GM18502 (cell line): ENCODE results near the gene TRIM68.

ENCODE experiments used
- ATAC-seq: cut with Tn5 transposase; IDR thresholded peaks from one replicate; pipeline ENCODE4 v1.9.1; 2021; ENCODE audit warnings: mild to moderate bottlenecking; ENCODE audit not compliant: unreplicated experiment, poor library complexity

The TRIM68 gene

DNA sequence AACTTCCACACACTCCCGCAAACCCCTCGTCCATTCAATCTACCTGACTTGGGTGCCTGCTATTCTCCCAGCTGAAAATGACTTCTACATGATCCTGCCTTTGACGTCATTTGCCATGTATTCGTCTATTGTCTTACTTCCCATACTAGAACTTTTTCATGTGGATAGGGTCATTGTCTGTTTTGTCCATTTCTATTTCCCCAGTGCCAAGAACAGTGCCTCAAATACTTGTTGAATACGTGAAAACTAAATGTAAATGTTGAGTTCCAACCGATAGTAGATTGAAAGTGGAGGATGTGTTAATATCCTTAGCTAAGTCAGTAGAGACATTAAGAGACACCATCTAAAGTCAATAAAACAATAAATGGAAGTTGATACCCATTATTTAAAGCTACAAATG, 935 bp downstream of the TRIM68 start:
- ATAC-seq: no peak

DNA sequence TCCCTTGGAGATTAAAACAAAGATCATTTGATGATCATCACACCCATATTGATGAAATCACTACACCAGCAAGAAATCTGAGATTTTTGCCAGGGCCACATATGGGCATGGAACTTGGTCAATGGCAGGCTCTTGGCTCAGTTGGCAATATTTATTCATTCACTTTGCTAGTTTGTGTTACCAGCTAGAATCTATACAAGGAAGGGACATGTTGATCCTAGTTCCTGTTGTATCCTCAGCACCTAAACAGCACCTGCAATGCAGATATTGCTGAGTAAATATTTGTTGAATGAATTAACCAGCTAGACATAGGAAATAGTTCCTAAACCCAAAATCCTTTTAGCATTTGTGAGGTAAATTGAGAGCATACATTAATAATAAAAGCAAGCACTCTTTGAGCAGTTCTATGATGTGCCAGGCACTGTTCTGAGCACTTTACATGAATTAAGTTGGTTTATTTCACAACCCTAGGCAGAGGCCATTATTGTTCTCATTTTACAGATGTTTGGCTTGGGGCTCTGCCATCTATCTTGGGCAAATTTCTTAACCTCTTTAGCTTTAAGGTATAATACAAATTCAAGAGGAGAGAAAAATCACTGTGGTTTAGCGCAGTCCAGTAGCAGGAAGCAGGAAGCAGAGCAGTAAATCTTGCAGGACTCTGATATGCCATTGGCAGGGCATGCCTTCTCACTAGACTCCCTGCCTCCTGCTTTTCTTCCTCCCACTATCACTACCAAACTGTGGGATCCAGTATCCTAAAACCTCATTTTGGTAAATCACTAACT, 1.6 kb downstream of the TRIM68 start:
- no peak for ATAC-seq

DNA sequence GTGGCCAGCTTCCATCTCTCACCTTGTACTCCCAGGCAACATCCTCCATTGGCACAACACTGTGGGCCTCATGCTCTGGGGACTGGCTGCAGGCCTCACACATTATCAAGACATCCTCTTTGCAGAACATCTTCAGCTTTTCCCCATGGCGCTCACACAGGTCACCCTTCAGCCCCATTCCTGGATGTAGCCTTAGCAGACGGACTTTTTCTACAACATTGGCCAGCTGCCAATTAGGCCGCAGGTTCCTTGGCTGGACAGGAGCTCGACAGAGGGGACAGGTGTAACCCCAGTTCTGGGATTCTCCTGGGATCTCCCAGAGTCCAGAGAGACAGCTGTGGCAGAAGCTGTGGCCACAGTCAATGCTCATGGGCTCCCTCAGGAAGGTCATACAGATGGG, 3.0 kb downstream of the TRIM68 start:
- ATAC-seq: no peak

DNA sequence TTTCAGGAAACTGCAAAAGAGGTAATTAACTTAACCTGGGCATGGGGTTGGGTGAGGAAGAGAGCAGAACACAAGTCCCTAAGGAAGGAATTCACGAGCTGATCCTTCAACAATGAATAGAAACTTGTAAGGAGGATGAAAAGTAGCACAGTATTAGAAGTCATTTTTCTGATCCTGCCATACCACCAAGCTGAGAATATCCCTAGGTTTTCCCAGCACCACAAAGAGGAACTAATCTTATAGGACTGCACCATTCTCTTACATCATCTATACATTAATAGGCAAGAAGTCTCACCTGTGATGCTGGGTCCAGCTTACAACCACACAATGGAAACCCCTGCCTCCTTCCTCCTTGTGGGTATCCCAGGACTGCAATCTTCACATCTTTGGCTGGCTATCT, 14.3 kb downstream of the TRIM68 start, which contains the start of gene OR52I1:
TSS of gene OR52I1 (plus strand) at position 301 of the 400 bp plus-strand sequence. CDS start at position 301, 0 bp downstream.
- ATAC-seq: no peak

GRCh38 chr11:4589017-4589416, 19.0 kb downstream of the TRIM68 start:
- no peak for ATAC-seq

DNA sequence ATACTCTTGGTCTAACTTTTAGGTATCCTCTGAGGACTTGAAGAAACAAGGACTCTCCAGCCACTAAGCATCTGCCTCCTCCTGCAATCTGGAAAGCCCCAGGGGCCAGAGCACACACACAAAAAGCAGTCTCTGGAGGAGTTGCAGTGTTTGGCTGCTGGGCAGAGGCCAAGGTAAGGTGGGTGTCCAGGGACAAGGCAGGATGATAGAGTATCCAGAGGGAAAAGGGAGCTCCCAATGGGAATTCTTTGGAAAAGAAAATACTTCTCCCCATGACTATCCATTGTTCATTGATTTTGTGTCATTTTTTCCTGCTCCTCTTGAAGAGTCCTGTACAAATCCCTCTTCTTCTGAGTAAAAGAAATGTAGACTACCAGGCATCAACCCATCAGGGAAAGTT, 26.6 kb downstream of the TRIM68 start, which contains the start of gene OR52I2:
TSS of gene OR52I2 (plus strand) at position 301 of the 400 bp plus-strand sequence.
- no peak for ATAC-seq

DNA sequence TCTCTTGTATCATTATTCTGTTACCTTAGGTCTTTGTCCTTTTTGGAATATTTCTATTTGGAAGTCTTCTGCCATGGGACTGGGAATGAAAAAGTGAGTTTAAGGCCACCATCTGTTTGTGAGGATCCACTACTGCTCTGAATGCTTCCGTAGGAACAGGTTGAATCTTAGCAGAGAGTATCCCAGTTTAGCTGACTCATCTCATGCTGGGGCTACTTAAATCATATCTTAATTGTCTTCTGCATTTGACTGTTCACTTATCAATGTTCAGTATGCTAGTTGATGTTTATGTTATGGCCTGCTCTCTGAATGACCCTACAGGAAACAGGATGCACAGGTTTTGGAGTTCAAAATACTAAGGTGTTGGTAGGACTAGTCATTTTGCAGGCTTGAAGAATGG, 27.9 kb downstream of the TRIM68 start:
- ATAC-seq: no peak

DNA sequence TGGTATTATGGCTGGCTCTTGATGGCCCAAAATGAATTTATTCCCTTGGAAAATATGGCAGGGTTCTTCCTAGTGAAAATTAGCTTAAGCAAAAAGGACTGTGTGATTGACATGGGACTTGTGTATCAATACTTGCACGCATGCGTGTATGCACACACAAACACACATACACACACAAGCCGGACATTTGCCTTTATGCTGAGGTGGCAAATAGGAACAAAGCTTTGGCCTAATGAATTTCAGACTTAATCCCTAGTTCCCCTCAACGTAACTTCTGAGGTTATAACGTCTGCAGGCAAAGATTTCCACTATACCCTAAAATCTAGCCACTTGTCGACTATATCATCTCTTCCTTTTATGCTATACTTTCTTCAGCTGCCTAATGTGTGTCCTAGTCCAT, 29.4 kb downstream of the TRIM68 start:
- no peak for ATAC-seq

- ATAC-seq: no peak
These were observed 30.3 kb downstream of the TRIM68 start for GRCh38 chr11:4577761-4578160.

GRCh38 chr11:4576880-4577279, 31.2 kb downstream of the TRIM68 start:
- no peak for ATAC-seq

- ATAC-seq: no peak
These were observed 39.0 kb downstream of the TRIM68 start for GRCh38 chr11:4569075-4569474.

DNA sequence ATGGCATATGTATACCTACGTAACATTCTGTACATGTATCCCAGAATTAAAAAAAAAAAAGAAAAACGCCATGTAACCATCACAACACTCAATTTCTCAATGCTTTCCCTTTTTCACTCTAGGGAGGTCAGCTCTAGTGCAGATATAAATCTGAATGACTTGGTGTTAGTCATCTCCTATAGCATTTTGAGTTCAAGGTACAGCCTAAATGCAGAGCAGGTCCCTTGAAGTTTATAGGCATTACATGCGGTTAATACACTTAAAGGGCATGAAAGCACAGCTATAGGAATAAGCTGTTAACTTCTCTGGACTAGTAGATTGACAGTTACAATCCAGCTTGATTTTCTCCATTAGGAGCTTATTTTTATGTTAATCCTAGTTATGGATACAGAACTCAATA, 42.7 kb downstream of the TRIM68 start:
- ATAC-seq: no peak

GRCh38 chr11:4560467-4560866, 47.6 kb downstream of the TRIM68 start:
- ATAC-seq: no peak

DNA sequence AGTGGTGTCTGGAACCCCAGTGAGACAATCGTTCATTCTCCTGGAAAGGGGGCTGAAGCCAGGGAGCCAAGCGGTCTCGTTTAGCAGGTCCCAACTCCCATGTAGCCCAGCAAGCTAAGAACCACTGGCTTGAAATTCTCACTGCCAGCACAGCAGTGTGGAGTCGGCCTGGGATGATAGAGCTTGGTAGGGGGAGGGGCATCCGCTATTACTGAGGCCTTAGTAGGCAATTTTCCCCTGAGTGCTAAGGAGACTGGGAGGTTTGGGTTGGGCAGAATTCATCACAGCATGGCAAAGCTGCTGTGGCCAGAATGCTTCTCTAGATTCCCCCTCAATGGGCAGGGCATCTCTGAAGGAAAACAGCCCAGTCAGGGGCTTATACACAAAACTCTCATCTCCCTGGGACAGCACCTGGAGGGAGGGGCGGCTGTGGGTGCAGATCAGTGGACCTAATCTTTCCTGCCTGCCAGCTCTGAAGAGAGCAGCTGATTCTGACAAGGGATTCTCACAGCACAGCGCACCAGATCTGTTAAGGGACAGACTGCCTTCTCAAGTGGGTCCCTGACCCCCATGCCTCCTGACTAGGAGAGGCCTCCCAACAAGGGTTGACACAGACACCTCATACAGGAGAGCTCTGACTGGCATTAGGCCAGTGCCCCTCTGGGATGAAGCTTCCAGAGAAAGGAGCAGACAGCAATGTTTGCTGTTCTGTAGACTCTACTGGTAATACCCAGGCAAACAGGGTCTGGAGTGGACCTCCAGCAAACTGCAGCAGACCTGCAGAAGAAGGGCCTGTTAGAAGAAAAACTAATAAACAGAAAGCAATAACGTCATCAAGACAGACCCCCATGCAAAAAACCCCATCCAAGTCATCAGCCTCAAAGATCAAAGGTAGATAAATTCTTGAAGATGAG, 48.2 kb downstream of the TRIM68 start:
- ATAC-seq: no peak

GRCh38 chr11:4551346-4551979, 56.6 kb downstream of the TRIM68 start:
- no peak for ATAC-seq
